MM.1S (cell line): ENCODE measurements around the gene C19orf81.

Experiments
- DNase-seq: peaks from one replicate; pipeline ENCODE4 v3.0.0-alpha.2; 2015
- H2AFZ ChIP-seq: fragments of 300-600 bp; sonication (generic); 2 replicates; pipeline ENCODE4 v1.6.0; 2016; ENCODE audit warnings: antibody characterized with exemption, low read length
- H3F3A ChIP-seq: fragments of 300-600 bp; sonication (generic); 2 replicates; pipeline ENCODE4 v1.6.1; 2016; ENCODE audit warnings: mild to moderate bottlenecking, antibody characterized with exemption, low read length, moderate library complexity, mixed read lengths; ENCODE audit not compliant: insufficient read depth
- H3K27ac ChIP-seq: fragments of 300-600 bp; sonication (generic); 2 replicates; pipeline ENCODE4 v1.5.1; 2016; ENCODE audit warnings: mild to moderate bottlenecking, low read length
- H3K27me3 ChIP-seq: fragments of 300-600 bp; sonication (generic); replicated peaks from 2 replicates; pipeline ENCODE4 v1.6.0; 2016; ENCODE audit warnings: low read length; ENCODE audit not compliant: insufficient read depth
- H3K36me3 ChIP-seq: fragments of 300-600 bp; sonication (generic); replicated peaks from 2 replicates; pipeline ENCODE4 v1.6.1; 2016; ENCODE audit warnings: mild to moderate bottlenecking, low read length, mixed read lengths; ENCODE audit not compliant: insufficient read depth
- H3K4me1 ChIP-seq: fragments of 300-600 bp; sonication (generic); 2 replicates; pipeline ENCODE4 v1.6.1; 2016; ENCODE audit warnings: low read length, mixed read lengths
- H3K4me2 ChIP-seq: fragments of 300-600 bp; sonication (generic); 2 replicates; pipeline ENCODE4 v1.6.0; 2016; ENCODE audit warnings: low read depth, low read length
- H3K4me3 ChIP-seq: fragments of 300-600 bp; sonication (generic); 2 replicates; pipeline ENCODE4 v1.5.1; 2016; ENCODE audit warnings: low read length, mixed read lengths
- H3K79me2 ChIP-seq: fragments of 300-600 bp; sonication (generic); 2 replicates; pipeline ENCODE4 v1.6.1; 2016; ENCODE audit warnings: mixed run types, low read length, mixed read lengths
- H3K9ac ChIP-seq: fragments of 300-600 bp; sonication (generic); 2 replicates; pipeline ENCODE4 v1.6.1; 2016; ENCODE audit warnings: low read length, mixed read lengths
- H3K9me2 ChIP-seq: fragments of 300-600 bp; sonication (generic); replicated peaks from 2 replicates; pipeline ENCODE4 v1.6.1; 2016; ENCODE audit warnings: mild to moderate bottlenecking, low read length, mixed read lengths; ENCODE audit not compliant: insufficient read depth
- H3K9me3 ChIP-seq: fragments of 300-600 bp; sonication (generic); replicated peaks from 2 replicates; pipeline ENCODE4 v1.6.1; 2016; ENCODE audit warnings: mild to moderate bottlenecking, low read length, mixed read lengths; ENCODE audit not compliant: insufficient read depth
- H4K20me1 ChIP-seq: fragments of 300-600 bp; sonication (generic); 2 replicates; pipeline ENCODE4 v1.6.1; 2016; ENCODE audit warnings: mild to moderate bottlenecking, low read length, moderate library complexity, mixed read lengths; ENCODE audit not compliant: insufficient read depth
- EZH2 ChIP-seq: fragments of 300-600 bp; sonication (generic); optimal IDR thresholded peaks from 2 replicates; pipeline ENCODE3; 2017; ENCODE audit warnings: low read depth, mild to moderate bottlenecking, antibody characterized with exemption, low read length, mixed read lengths
- EZH2phosphoT487 ChIP-seq: fragments of 300-600 bp; sonication (generic); IDR thresholded peaks from 2 replicates; pipeline ENCODE4 v1.6.1; 2018; ENCODE audit warnings: antibody characterized with exemption, low read length
- TF ChIP-seq, protein P1 (sequence below): fragments of 300-600 bp; sonication (generic); IDR thresholded peaks from 2 replicates; pipeline ENCODE4 v1.5.1; 2016; ENCODE audit warnings: antibody characterized with exemption, low read length, mixed read lengths

C19orf81 gene

DNA sequence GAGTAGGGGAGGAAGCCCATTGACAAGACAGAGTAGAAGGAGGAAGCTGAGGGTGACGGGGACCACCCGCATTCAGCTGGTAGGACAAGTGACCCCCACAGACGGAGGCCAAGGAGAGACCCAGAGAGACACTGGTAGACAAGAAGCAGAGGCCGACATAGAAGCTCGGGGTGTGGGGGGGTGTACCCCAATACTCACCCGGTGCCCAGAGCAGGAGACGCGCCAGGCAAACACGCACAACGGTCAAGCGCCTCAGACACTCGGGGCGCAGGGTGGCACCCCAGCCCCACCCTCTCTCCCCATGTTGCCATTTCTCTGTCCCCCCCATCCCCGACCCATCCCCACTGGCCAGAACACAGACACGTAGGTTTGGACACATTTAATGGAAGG, 46.8 kb downstream of the C19orf81 start:
- Histone ChIP-seq H4K20me1 (no peaks in the 10 kb centered on the region), H3K4me2 (no peak overlapping the region), H3K9ac (no peak overlapping the region), H3K27me3 (peaks cover 9% of the 10 kb centered on the region; the same call in 1 of the 2 replicates), H3K9me2 (no peaks in the 10 kb centered on the region), H3K79me2 (no peaks in the 10 kb centered on the region), H3K27ac (no peak overlapping the region), H3K36me3 (no peaks in the 10 kb centered on the region), H3F3A (no peaks in the 10 kb centered on the region), H2AFZ (no peak overlapping the region), H3K4me1 (no peaks in the 10 kb centered on the region), H3K9me3 (no peaks in the 10 kb centered on the region), H3K4me3 (no peak overlapping the region)
- TF ChIP-seq, protein P1, sequence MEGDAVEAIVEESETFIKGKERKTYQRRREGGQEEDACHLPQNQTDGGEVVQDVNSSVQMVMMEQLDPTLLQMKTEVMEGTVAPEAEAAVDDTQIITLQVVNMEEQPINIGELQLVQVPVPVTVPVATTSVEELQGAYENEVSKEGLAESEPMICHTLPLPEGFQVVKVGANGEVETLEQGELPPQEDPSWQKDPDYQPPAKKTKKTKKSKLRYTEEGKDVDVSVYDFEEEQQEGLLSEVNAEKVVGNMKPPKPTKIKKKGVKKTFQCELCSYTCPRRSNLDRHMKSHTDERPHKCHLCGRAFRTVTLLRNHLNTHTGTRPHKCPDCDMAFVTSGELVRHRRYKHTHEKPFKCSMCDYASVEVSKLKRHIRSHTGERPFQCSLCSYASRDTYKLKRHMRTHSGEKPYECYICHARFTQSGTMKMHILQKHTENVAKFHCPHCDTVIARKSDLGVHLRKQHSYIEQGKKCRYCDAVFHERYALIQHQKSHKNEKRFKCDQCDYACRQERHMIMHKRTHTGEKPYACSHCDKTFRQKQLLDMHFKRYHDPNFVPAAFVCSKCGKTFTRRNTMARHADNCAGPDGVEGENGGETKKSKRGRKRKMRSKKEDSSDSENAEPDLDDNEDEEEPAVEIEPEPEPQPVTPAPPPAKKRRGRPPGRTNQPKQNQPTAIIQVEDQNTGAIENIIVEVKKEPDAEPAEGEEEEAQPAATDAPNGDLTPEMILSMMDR = no peak
- no peak for TF ChIP-seq EZH2phosphoT487
- no peak for DNase-seq

DNA sequence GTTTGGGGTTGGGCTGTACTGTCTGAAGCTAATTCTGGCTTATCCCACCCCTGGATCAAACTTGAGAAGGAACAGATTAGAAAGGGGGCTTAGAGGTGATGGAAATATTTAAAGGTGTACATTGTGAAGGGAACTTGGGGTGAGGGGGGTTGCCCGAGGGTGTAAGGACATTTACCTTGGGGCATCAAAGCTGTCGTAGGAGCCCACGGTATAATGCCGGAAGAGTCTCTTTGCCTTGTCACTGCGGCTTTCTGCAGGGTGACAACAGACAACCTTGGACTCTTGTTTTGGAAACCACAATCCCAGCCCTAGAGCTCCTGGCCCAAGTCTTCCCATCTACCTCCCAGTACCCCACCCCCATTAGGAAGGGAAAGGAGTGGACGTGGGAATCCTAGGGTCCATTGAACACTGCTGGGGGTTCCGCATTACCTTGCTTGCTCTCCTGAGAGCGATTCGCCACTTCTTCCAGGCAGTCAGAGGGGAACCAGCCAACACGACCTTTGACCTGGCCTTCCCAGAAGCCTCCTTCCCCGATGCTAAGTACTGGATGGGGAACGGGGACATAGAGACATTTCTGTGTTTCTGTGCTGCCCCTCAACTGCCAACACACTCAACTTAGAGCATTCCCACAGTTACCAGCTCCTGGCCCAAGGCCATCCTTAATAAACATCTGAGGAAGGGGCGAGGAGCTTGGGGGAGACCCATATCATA, 48.3 kb downstream of the C19orf81 start:
- DNase-seq = no peak
- H3K36me3 ChIP-seq = no peaks in the 10 kb centered on the region
- H3K4me3 ChIP-seq = no peak overlapping the region
- H3F3A ChIP-seq = no peaks in the 10 kb centered on the region
- peaks cover 22% of the 10 kb centered on the region for H3K27me3 ChIP-seq
- H3K9me2 ChIP-seq = no peaks in the 10 kb centered on the region
- no peaks in the 10 kb centered on the region for H3K4me1 ChIP-seq
- H3K9me3 ChIP-seq = no peaks in the 10 kb centered on the region
- H4K20me1 ChIP-seq = no peaks in the 10 kb centered on the region
- H3K27ac ChIP-seq = no peak overlapping the region
- H3K9ac ChIP-seq = no peak overlapping the region
- no peak overlapping the region for H2AFZ ChIP-seq
- H3K79me2 ChIP-seq = no peaks in the 10 kb centered on the region
- no peak overlapping the region for H3K4me2 ChIP-seq
- TF ChIP-seq EZH2 (no peak), EZH2phosphoT487 (no peak)
- TF ChIP-seq, protein P1 = no peak

DNA sequence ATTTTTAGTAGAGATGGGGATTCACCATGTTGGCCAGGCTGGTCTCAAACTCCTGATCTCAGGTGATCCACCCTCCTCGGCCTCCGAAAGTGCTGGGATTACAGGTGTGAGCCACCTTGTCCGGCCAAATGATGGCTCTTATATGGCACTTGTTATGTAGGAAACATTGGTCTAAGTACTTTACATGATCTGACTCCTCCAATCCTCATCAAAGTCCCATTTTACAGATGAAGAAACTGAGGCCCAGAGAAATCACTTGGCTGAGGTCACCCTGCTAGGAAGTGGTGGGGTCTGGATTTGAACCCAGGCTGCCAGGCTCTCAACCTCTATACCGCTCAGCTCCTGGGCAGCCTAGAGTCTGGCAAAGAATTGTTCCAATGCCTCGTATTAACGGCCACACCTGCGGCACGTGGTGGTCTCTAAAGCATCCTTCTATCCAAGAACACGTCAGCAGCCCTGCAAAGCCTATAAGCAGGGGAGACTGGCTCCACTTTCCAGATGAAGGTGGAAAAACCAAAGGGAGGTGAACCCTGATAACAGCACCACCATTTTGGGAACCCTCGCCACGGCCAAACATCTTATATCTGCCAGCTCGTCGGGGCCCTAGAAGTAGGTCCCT, 52.2 kb downstream of the C19orf81 start:
- Histone ChIP-seq H3K4me1 (no peaks in the 10 kb centered on the region), H3K4me2 (no peak overlapping the region), H3K79me2 (no peaks in the 10 kb centered on the region), H3K9me3 (no peaks in the 10 kb centered on the region), H3F3A (no peaks in the 10 kb centered on the region), H3K9ac (no peak overlapping the region), H2AFZ (no peak overlapping the region), H3K36me3 (no peaks in the 10 kb centered on the region), H3K27ac (no peak overlapping the region), H3K4me3 (no peak overlapping the region), H4K20me1 (no peaks in the 10 kb centered on the region), H3K27me3 (peaks cover 47% of the 10 kb centered on the region), H3K9me2 (no peaks in the 10 kb centered on the region)
- DNase-seq = no peak
- TF ChIP-seq EZH2 (no peak), EZH2phosphoT487 (no peak)
- TF ChIP-seq, protein P1 = no peak
